AG10803 (cell line): ENCODE data around the gene UBTD1.
"Not testable (repeated sequence)": the region's sequence is repeated elsewhere in the genome, so short reads cannot be mapped to it uniquely, and the experiment has no call there.

Source experiments
- DNase-seq: peaks from one replicate; pipeline ENCODE4 v3.0.0; 2010; ENCODE audit warnings: low read depth
- H3K4me3 ChIP-seq: 2 replicates; pipeline ENCODE4 v1.5.1; 2011; ENCODE audit warnings: mild to moderate bottlenecking, low read length, control low read depth
- TF ChIP-seq, protein P1 (sequence below): conservative IDR thresholded peaks from 2 replicates; pipeline ENCODE4 v1.5.1; 2011; ENCODE audit warnings: mild to moderate bottlenecking, low read length, control low read depth, inconsistent platforms

UBTD1 gene

DNA sequence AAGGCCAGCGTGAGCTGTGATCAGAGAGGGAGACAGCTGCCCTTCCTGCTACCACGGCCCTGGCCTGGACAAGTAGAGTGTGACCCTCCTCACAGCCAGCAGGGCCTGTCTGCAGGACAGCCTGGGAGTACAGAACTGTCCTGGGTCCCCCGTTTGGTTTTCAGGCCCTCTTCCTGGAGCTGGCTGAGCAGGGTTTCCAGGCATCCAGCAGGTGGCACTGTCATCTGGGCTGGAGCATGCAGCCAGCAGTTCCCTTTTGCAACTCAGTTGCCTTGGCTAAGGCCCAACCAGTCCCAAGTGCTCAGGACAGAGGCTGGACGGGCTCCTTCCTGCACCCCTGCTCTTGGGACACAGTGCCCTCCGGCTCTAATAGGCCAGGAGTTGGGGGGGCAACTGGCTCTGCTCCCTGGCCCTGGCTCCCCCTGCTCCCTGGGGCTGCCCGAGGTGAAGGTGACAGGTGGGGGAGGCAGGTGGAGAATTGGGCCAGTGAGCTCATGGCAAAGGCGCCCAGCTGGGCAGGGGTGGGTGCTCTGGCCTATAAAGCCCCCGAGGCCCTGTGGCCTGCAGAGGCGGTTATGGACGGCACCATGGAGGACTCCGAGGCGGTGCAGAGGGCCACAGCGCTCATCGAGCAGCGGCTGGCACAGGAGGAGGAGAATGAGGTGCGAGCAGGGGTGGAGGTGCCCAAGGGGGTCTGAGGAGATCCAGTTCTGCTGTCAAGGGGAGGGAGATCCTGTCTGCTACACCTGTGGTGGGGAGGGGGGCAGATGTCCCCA lies 73.7 kb downstream of the UBTD1 start, which contains the start of gene ANKRD2:
Gene ANKRD2, plus strand, starts transcription at position 566 of the 776 bp plus-strand sequence. Its CDS starts 10 bp downstream, at position 576.
- DNase-seq: peak; percentile 78
- TF ChIP-seq, protein P1, sequence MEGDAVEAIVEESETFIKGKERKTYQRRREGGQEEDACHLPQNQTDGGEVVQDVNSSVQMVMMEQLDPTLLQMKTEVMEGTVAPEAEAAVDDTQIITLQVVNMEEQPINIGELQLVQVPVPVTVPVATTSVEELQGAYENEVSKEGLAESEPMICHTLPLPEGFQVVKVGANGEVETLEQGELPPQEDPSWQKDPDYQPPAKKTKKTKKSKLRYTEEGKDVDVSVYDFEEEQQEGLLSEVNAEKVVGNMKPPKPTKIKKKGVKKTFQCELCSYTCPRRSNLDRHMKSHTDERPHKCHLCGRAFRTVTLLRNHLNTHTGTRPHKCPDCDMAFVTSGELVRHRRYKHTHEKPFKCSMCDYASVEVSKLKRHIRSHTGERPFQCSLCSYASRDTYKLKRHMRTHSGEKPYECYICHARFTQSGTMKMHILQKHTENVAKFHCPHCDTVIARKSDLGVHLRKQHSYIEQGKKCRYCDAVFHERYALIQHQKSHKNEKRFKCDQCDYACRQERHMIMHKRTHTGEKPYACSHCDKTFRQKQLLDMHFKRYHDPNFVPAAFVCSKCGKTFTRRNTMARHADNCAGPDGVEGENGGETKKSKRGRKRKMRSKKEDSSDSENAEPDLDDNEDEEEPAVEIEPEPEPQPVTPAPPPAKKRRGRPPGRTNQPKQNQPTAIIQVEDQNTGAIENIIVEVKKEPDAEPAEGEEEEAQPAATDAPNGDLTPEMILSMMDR: peak; percentile 87
- H3K4me3 ChIP-seq: no peak within 1 kb of the TSS

DNA sequence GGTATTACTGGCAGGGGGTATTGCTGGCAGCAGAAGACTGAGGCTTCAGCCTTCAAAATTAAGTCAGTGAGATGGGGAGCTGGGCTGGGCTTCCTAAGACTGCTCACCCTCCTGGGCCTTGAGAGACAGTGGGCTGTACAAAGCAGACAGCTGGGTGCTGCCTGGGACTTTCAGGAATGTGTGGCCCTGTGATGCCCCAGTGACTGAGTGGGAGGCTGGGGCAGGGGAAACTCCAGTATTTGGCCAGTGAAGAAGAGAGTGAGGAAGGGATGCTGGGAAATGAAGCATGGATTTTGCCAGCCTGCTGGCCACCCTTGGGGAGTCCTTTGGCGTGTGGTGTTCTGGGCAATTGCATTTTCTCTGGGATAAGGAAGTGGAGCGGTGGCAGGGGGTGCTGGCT lies 74.3 kb downstream of the UBTD1 start:
- DNase-seq: peak; percentile 12
- H3K4me3 ChIP-seq: no peak overlapping the region
- TF ChIP-seq, protein P1: no peak

DNA sequence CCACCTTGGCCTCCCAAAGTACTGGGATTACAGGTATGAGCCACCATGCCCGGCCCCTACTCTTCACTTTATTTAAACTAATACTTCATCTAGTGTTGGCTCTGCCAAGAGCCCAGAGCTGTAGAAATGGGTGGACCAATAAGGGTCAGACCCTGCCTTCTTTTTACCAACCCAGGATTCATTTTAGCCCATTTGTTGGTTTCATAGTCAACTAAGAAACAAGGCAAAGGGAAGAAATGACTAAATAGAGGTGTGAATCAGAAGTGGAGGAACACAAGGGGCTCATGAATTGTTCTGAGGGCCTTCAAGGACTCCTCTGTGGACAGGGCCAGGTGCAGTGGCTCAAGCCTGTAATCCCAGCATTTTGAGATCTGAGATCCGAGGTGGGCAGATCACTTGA lies 74.9 kb downstream of the UBTD1 start:
- DNase-seq: no peak
- TF ChIP-seq, protein P1: no peak
- H3K4me3 ChIP-seq: no peak overlapping the region

DNA sequence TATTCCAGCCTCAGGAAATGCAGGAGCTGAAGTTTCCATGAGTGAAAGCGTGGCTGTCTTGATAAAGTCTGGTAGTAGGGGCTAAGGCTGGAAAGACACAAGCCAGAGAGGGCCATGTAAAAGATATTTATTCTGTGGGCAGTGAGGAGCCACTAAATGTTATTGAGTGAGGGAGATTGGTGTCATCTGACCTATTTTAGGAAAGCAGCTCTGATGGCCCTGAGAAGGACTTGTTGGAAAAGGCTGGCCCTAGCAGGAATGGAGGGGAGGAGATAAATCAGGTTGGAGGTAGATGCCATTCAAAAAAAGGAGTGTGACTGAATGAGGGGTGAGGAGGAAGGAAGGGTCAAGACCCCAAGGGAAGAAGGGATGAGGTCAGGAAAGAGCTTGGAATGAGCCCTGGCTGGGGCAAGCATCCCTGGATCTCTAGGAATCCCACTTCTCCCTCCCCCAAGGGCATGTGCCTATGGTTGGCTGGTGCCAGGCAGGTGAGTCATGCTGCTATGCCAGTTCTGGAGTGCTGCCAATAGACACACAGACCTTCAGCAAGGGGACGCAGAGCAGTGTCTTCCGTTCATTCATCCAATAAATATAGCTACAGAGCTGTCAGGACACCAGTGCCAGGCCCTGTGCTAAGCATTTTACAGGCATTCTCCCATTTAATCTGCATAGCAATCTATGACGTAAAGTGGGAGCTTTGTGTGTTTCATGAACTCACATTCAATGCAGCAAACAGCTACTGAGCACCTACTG lies 75.8 kb downstream of the UBTD1 start:
- TF ChIP-seq, protein P1: no peak
- peak; percentile 84 for DNase-seq
- no peak overlapping the region for H3K4me3 ChIP-seq

DNA sequence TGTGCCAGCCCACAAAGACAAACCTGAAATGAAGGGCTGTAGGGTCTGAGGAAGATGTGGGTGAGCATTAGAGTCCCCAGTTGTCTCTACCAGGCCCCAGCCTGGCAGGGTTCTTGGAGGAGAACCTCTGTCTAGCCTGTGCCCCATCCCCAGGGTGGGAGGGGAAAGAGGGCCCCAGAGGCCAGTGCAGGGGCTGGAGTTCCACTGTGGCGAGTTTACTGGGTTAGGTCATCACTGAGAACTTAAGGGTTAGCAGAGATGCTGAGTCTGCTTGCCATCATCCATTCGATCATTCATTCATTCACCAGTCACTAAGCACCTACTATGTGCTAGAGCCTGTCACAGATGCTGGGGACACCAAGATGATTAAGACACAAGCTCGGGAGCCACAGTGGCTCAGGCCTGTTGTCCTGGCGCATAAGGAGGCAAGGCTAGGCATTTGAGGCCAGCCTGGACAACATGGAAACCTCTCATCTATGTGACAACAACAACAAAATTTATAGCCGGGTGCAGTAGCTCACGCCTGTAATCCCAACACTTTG lies 76.5 kb downstream of the UBTD1 start:
- no peak overlapping the region for H3K4me3 ChIP-seq
- TF ChIP-seq, protein P1: no peak
- DNase-seq: peak; percentile 5

DNA sequence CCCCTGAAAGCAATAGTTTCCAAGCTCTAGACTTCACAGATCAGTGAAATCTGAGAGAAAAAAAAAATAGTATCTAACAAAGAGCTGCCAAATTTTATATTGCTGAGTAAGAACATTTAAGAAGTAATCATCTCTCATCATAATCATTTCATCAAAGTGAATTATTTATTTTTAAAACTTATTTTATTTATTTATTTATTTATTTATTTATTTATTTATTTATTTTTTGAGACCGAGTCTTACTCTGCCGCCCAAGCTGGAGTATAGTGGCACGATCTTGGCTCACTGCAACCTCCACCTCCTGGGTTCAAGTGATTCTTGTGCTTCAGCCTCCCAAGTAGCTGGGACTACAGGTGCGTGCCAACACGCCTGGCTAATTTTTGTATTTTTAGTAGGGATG lies 77.8 kb downstream of the UBTD1 start:
- H3K4me3 ChIP-seq, DNase-seq: not testable (repeated sequence)

DNA sequence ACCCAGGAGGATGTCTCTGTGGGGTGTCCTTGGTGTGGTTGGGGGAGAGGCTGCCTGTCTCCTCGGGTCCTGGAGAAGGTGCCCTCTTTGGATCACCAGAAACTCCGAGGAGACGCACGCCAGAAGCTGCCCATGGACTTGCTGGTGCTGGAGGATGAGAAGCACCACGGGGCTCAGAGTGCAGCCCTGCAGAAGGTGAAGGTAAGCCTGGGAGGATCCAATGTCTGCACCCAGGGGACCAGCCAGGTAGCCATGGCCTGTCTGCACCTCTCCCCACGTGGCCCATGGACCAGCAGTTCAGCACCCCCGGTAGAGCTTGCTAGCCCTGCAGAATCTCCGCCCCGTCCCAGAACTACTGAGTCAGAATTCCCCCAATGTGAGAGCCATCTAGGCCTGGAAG lies 79.0 kb downstream of the UBTD1 start:
- TF ChIP-seq, protein P1: no peak
- no peak for DNase-seq

More for the DNA sequence above, 79.0 kb downstream of the UBTD1 start:
- H3K4me3 ChIP-seq: no peak overlapping the region
